CD14-positive monocyte (primary cell): ENCODE data around the gene RAB17. TPM values are rescaled to one million over a fixed set of nuclear protein-coding genes. Genes with fewer than 3 reads are reported as not detected.
A peak's percentile ranks its signal among the peaks of the same experiment; 100 is the strongest.

ENCODE experiments used
- DNase-seq, 3 donors: peaks; one replicate each; pipeline ENCODE4 v3.0.0-alpha.2; 2011 to 2022
- H2AFZ ChIP-seq: 2 replicates; pipeline ENCODE4 v1.6.0; 2012; ENCODE audit warnings: mild to moderate bottlenecking, low read depth, low read length, inconsistent platforms; ENCODE audit not compliant: insufficient read depth, poor library complexity, severe bottlenecking
- H3K27ac ChIP-seq, 2 donors: 1 replicate in 1 of 2; 2 replicates in 1 of 2; pipeline ENCODE4 v1.5.1; 2012 to 2013; ENCODE audit warnings: low read length in 2 of 2, control low read depth in 1 of 2, inconsistent platforms in 1 of 2, low read depth in 1 of 2, mild to moderate bottlenecking in 1 of 2
- H3K27me3 ChIP-seq, 2 donors: one replicate each; pipeline versions ENCODE4 v1.6.0 to v1.6.1; 2011 to 2013; ENCODE audit warnings: low read length in 2 of 2; ENCODE audit not compliant: control insufficient read depth in 2 of 2, insufficient read depth in 2 of 2
- H3K36me3 ChIP-seq, 2 donors: replicated peaks in 1 of 2; 1 replicate in 1 of 2; 2 replicates in 1 of 2; pipeline versions ENCODE4 v1.5.1 to v1.6.1; 2012 to 2013; ENCODE audit warnings: low read length in 2 of 2, control low read depth in 1 of 2, inconsistent platforms in 1 of 2, mild to moderate bottlenecking in 1 of 2; ENCODE audit not compliant: insufficient read depth in 2 of 2, control insufficient read depth in 1 of 2
- H3K4me1 ChIP-seq, 2 donors: 1 replicate in 1 of 2; 2 replicates in 1 of 2; pipeline versions ENCODE4 v1.5.1 to v1.6.1; 2012 to 2013; ENCODE audit warnings: low read length in 2 of 2, control low read depth in 1 of 2, inconsistent platforms in 1 of 2, mild to moderate bottlenecking in 1 of 2, moderate library complexity in 1 of 2; ENCODE audit not compliant: insufficient read depth in 2 of 2, control insufficient read depth in 1 of 2
- H3K4me2 ChIP-seq: replicated peaks from 2 replicates; pipeline ENCODE3; 2012; ENCODE audit warnings: low read length, moderate library complexity, mild to moderate bottlenecking; ENCODE audit not compliant: poor library complexity, severe bottlenecking; ENCODE audit errors: extremely low read depth
- H3K4me3 ChIP-seq, 3 experiments: fragments of 200-600 bp in 1 of 3; sonication (generic) in 1 of 3; replicated peaks in 1 of 3; 1 replicate in 2 of 3; 2 replicates in 1 of 3; pipeline ENCODE4 v1.5.1; 2011 to 2013; ENCODE audit warnings: low read length in 3 of 3, mild to moderate bottlenecking in 3 of 3, control low read depth in 2 of 3, low read depth in 2 of 3, inconsistent platforms in 1 of 3, moderate library complexity in 1 of 3
- H3K79me2 ChIP-seq: 2 replicates; pipeline ENCODE4 v1.6.0; 2012; ENCODE audit warnings: mild to moderate bottlenecking, control low read depth, inconsistent platforms, low read length, moderate library complexity; ENCODE audit not compliant: insufficient read depth
- H3K9ac ChIP-seq: 2 replicates; pipeline ENCODE4 v1.6.0; 2017; ENCODE audit warnings: low read length, mild to moderate bottlenecking; ENCODE audit not compliant: insufficient read depth, poor library complexity, severe bottlenecking
- H3K9me3 ChIP-seq, 2 donors: replicated peaks in 1 of 2; 1 replicate in 1 of 2; 2 replicates in 1 of 2; pipeline versions ENCODE4 v1.5.1 to v1.6.1; 2012 to 2013; ENCODE audit warnings: low read length in 2 of 2, control low read depth in 1 of 2; ENCODE audit not compliant: control insufficient read depth in 1 of 2, insufficient read depth in 1 of 2
- H4K20me1 ChIP-seq: 2 replicates; pipeline ENCODE4 v1.6.0; 2012; ENCODE audit warnings: mild to moderate bottlenecking, low read length, control low read depth, moderate library complexity; ENCODE audit not compliant: insufficient read depth
- H3K27ac Mint-ChIP-seq, 7 donors: one replicate each; pipeline ENCODE4 v1.8.0; 2020; ENCODE audit warnings: mild to moderate bottlenecking in 7 of 7, mixed read lengths in 7 of 7, moderate library complexity in 6 of 7, inconsistent platforms in 2 of 7
- H3K27me3 Mint-ChIP-seq, 3 donors: one replicate each; pipeline ENCODE4 v1.8.0; 2021 to 2022; ENCODE audit warnings: low read depth in 3 of 3, mild to moderate bottlenecking in 3 of 3, mixed read lengths in 3 of 3, moderate library complexity in 3 of 3, inconsistent platforms in 1 of 3
- H3K36me3 Mint-ChIP-seq, 2 donors: one replicate each; pipeline ENCODE4 v1.8.0; 2020; ENCODE audit warnings: mixed read lengths in 2 of 2, inconsistent platforms in 1 of 2, mild to moderate bottlenecking in 1 of 2
- H3K4me1 Mint-ChIP-seq: one replicate; pipeline ENCODE4 v1.8.0; 2020; ENCODE audit warnings: mild to moderate bottlenecking, mixed read lengths
- H3K4me3 Mint-ChIP-seq, 2 donors: one replicate each; pipeline ENCODE4 v1.8.0; 2020; ENCODE audit warnings: mild to moderate bottlenecking in 2 of 2, mixed read lengths in 2 of 2, moderate library complexity in 1 of 2
- H3K9me3 Mint-ChIP-seq, 7 donors: one replicate each; pipeline ENCODE4 v1.8.0; 2020 to 2022; ENCODE audit warnings: mixed read lengths in 7 of 7, mild to moderate bottlenecking in 6 of 7, moderate library complexity in 6 of 7, inconsistent platforms in 2 of 7
- WGBS: methylation state at CpG from one replicate; pipeline ENCODE4 v1.1.5; 2013; ENCODE audit warnings: missing lambda C conversion rate; ENCODE audit not compliant: insufficient coverage; 5-methylcytosine and 5-hydroxymethylcytosine counted together
- intact Hi-C, 2 donors: fragments of 100-400 bp; cut with micrococcal nuclease; formaldehyde crosslinking; loops; one replicate each; pipeline versions ENCODE4 v1.15.0 to v1.15.1; 2023
- polyA plus RNA-seq, 3 donors: library from polyadenylated mRNA; depleted of rRNA in 1 of 3; unstranded in 2 of 3; stranded (reverse) in 1 of 3; fragments of 300-500 nt in 2 of 3; fragments of >200 nt in 1 of 3; fragmentation: Illumina TruSeq in 2 of 3; gene quantifications; 1 replicate in 2 of 3; 2 replicates in 1 of 3; pipeline ENCODE4 v1.2.3, GENCODE V29; 2012 to 2021
- TF ChIP-seq, protein P1 (sequence below): fragments of 200-600 bp; IDR thresholded peaks from one replicate; pipeline ENCODE4 v1.8.0; 2022; ENCODE audit warnings: antibody characterized with exemption, mild to moderate bottlenecking

The RAB17 gene
- polyA plus RNA-seq, 3 donors = 0.13 to 0.35 TPM; not detected in 1

GRCh38 chr2:237573721-237574415 lies 16.7 kb downstream of the RAB17 start:
- TF ChIP-seq, protein P1, sequence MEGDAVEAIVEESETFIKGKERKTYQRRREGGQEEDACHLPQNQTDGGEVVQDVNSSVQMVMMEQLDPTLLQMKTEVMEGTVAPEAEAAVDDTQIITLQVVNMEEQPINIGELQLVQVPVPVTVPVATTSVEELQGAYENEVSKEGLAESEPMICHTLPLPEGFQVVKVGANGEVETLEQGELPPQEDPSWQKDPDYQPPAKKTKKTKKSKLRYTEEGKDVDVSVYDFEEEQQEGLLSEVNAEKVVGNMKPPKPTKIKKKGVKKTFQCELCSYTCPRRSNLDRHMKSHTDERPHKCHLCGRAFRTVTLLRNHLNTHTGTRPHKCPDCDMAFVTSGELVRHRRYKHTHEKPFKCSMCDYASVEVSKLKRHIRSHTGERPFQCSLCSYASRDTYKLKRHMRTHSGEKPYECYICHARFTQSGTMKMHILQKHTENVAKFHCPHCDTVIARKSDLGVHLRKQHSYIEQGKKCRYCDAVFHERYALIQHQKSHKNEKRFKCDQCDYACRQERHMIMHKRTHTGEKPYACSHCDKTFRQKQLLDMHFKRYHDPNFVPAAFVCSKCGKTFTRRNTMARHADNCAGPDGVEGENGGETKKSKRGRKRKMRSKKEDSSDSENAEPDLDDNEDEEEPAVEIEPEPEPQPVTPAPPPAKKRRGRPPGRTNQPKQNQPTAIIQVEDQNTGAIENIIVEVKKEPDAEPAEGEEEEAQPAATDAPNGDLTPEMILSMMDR = no peak
- Histone ChIP-seq H4K20me1 (no peaks in the 10 kb centered on the region), H3K4me2 (no peak overlapping the region), H3K4me3 (no peak overlapping the region), H3K9ac (no peak overlapping the region), H3K27ac (no peak overlapping the region), H3K36me3 (no peaks in the 10 kb centered on the region), H3K4me1 (no peaks in the 10 kb centered on the region), H3K79me2 (no peaks in the 10 kb centered on the region), H3K9me3 (no peaks in the 10 kb centered on the region), H3K27me3 (no peaks in the 10 kb centered on the region), H2AFZ (no peak overlapping the region)
- Mint-ChIP-seq H3K9me3 (peaks cover 0 to 3% (median 0%) of the 10 kb centered on the region in 7 donors), H3K4me1 (peaks cover 6% of the 10 kb centered on the region), H3K36me3 (no peaks in the 10 kb centered on the region), H3K4me3 (no peak overlapping the region), H3K27ac (peak overlapping the region in 1 of 7 donors; percentile 41), H3K27me3 (peaks cover 1 to 9% (median 3%) of the 10 kb centered on the region in 3 donors)
- DNase-seq = no peak
- WGBS = 68% methylated on average over 8 of the region's 8 CpGs
- intact Hi-C loops = loop anchor here (2.0 to 5.0 kb wide), 2 partner anchors 61 to 152 kb away; no protein-coding TSS in a partner anchor

DNA sequence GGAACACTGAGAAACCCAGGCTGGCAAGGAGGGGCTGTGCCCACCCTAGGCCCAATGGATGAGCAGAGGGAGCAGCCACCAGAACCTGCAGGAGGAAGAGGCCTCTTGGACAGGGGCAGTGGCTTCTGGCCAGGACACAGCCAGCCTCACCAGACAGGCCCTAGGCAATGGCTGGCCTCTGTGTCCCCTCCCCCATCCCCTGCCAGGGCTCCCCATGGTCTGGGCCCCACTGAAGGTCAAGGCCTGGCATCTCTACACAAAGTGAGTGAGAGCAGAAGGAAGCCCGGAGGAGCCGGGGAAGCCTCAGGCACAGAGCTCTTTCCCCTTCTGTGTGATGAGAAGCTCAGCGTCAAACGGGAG lies 17.8 kb downstream of the RAB17 start:
- Mint-ChIP-seq H3K27ac (no peak overlapping the region), H3K9me3 (peaks cover 0 to 4% (median 0%) of the 10 kb centered on the region in 7 donors), H3K4me3 (no peak overlapping the region), H3K4me1 (peaks cover 6% of the 10 kb centered on the region), H3K36me3 (no peaks in the 10 kb centered on the region), H3K27me3 (peaks cover 0 to 9% (median 1%) of the 10 kb centered on the region in 3 donors)
- H2AFZ ChIP-seq = no peak overlapping the region
- TF ChIP-seq, protein P1 = no peak
- DNase-seq = no peak
- no peaks in the 10 kb centered on the region for H3K79me2 ChIP-seq
- H3K9ac ChIP-seq = no peak overlapping the region
- H3K9me3 ChIP-seq = no peaks in the 10 kb centered on the region
- no peak overlapping the region for H3K27ac ChIP-seq
- H3K4me2 ChIP-seq = no peak overlapping the region
- H3K36me3 ChIP-seq = no peaks in the 10 kb centered on the region
- H4K20me1 ChIP-seq = no peaks in the 10 kb centered on the region
- H3K4me3 ChIP-seq = no peak overlapping the region
- WGBS = 91% methylated on average over 4 of the region's 4 CpGs
- intact Hi-C loops = loop anchor here (1.0 to 5.0 kb wide), 3 partner anchors 60 to 150 kb away; no protein-coding TSS in a partner anchor
- no peaks in the 10 kb centered on the region for H3K4me1 ChIP-seq
- no peaks in the 10 kb centered on the region for H3K27me3 ChIP-seq
